MM.1S (cell line): ENCODE results near the gene SH3PXD2A.

Experiments
- EZH2 ChIP-seq: fragments of 300-600 bp; sonication (generic); optimal IDR thresholded peaks from 2 replicates; pipeline ENCODE3; 2017; ENCODE audit warnings: low read depth, mild to moderate bottlenecking, antibody characterized with exemption, low read length, mixed read lengths
- TF ChIP-seq, protein P1 (sequence below): fragments of 300-600 bp; sonication (generic); IDR thresholded peaks from 2 replicates; pipeline ENCODE4 v1.5.1; 2016; ENCODE audit warnings: antibody characterized with exemption, low read length, mixed read lengths

DNA sequence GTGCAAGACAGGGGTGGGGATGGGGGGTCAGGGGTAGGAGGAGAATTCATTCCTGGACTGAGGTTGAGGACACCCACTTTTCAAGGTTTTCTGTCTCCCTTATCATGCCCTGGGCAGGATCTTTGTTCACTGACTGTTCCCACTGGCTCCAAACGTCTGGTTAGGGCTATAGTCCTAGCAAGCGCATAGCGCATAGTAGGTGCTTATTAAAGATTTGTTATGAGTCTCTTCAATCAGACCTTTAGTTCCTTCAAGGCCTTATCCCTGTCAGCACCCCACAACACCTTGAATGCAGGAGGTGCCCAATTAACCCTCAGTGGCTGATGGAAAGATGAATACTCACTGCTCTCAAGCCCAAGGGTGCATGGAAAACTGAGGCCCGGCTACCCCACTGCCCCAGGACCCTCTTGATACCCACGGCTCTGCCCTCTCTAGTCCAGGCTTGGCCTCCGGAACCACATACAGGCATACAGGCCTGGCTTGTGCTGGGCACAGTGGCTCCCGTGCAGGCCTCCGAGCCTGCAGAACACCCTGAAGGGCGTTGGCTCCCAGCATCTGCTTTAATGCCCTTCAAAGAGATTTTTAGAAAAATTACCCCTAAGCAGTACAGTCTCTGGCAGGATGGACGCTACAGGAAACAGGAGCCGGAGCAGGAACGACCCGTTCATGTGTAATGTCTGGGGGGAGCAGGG, 177.7 kb downstream of the SH3PXD2A start:
- TF ChIP-seq, protein P1, sequence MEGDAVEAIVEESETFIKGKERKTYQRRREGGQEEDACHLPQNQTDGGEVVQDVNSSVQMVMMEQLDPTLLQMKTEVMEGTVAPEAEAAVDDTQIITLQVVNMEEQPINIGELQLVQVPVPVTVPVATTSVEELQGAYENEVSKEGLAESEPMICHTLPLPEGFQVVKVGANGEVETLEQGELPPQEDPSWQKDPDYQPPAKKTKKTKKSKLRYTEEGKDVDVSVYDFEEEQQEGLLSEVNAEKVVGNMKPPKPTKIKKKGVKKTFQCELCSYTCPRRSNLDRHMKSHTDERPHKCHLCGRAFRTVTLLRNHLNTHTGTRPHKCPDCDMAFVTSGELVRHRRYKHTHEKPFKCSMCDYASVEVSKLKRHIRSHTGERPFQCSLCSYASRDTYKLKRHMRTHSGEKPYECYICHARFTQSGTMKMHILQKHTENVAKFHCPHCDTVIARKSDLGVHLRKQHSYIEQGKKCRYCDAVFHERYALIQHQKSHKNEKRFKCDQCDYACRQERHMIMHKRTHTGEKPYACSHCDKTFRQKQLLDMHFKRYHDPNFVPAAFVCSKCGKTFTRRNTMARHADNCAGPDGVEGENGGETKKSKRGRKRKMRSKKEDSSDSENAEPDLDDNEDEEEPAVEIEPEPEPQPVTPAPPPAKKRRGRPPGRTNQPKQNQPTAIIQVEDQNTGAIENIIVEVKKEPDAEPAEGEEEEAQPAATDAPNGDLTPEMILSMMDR: no peak
- TF ChIP-seq EZH2: no peak
